Activated CD4-positive, alpha-beta T cell treated with anti-CD3 and anti-CD28 coated beads, Interleukin-2, amount 50 U/mL, for 16 hours (primary cell): Measurements from ENCODE around the gene EXOC3L4.
"Not testable (repeated sequence)": the region's sequence is repeated elsewhere in the genome, so short reads cannot be mapped to it uniquely, and the experiment has no call there.

Source experiments
- DNase-seq: peaks from one replicate; pipeline ENCODE4 v3.0.0-alpha.2; 2020

The EXOC3L4 gene

GRCh38 chr14:103135333-103136260, 41.1 kb downstream of the EXOC3L4 start:
- no peak for DNase-seq

- DNase-seq = no peak
These were observed 42.1 kb downstream of the EXOC3L4 start for GRCh38 chr14:103136388-103137271.

GRCh38 chr14:103137689-103138300, 43.3 kb downstream of the EXOC3L4 start:
- no peak for DNase-seq

GRCh38 chr14:103138301-103139131, 44.0 kb downstream of the EXOC3L4 start:
- DNase-seq = no peak

- no peak for DNase-seq
These were observed 44.9 kb downstream of the EXOC3L4 start for GRCh38 chr14:103139132-103140025.

GRCh38 chr14:103140316-103141109, 46.0 kb downstream of the EXOC3L4 start:
- DNase-seq = no peak

- DNase-seq = peak; percentile 36
These were observed 46.7 kb downstream of the EXOC3L4 start for GRCh38 chr14:103141117-103141796.

- DNase-seq = no peak
These were observed 47.5 kb downstream of the EXOC3L4 start for GRCh38 chr14:103142026-103142425.

- no peak for DNase-seq
These were observed 48.3 kb downstream of the EXOC3L4 start for GRCh38 chr14:103142721-103143302.

GRCh38 chr14:103143506-103143905, 49.0 kb downstream of the EXOC3L4 start:
- DNase-seq = no peak

- DNase-seq = no peak
These were observed 49.6 kb downstream of the EXOC3L4 start for GRCh38 chr14:103144085-103144484.

GRCh38 chr14:103146141-103146709, 51.7 kb downstream of the EXOC3L4 start:
- no peak for DNase-seq

GRCh38 chr14:103149351-103150237, 55.1 kb downstream of the EXOC3L4 start:
- DNase-seq = no peak

GRCh38 chr14:103151270-103151945, 56.9 kb downstream of the EXOC3L4 start:
- DNase-seq = no peak

- DNase-seq = no peak
These were observed 60.5 kb downstream of the EXOC3L4 start for GRCh38 chr14:103155010-103155409.

- DNase-seq = not testable (repeated sequence)
These were observed 60.9 kb downstream of the EXOC3L4 start for GRCh38 chr14:103155416-103155815.

GRCh38 chr14:103155826-103156394, 61.4 kb downstream of the EXOC3L4 start:
- DNase-seq = no peak
